Loucy (cell line): Measurements from ENCODE around the gene HEPACAM.

Source experiments
- CTCF ChIP-seq: fragments of 200-600 bp; sonication (generic); conservative IDR thresholded peaks from 2 replicates; pipeline ENCODE4 v1.5.1; 2014; ENCODE audit warnings: mild to moderate bottlenecking, antibody characterized with exemption, low read length
- EZH2phosphoT487 ChIP-seq: fragments of 200-600 bp; IDR thresholded peaks from 2 replicates; pipeline ENCODE4 v1.6.1; 2018; ENCODE audit warnings: antibody characterized with exemption, mild to moderate bottlenecking, moderate library complexity, borderline replicate concordance

- TF ChIP-seq CTCF (no peak), EZH2phosphoT487 (no peak)
Observed at GRCh38 chr11:124890683-124891372, 45.0 kb downstream of the HEPACAM start.
